H9 (cell line): ENCODE data around the gene FAM72A. TPM values are rescaled to one million over a fixed set of nuclear protein-coding genes. Genes with fewer than 3 reads are reported as not detected.

Experiments
- DNase-seq: peaks from one replicate; pipeline ENCODE4 v3.0.0-alpha.2; 2017
- H2AFZ ChIP-seq: one replicate; pipeline ENCODE4 v1.6.1; 2013; ENCODE audit warnings: mild to moderate bottlenecking, low read length, control low read depth, moderate library complexity
- H2AK5ac ChIP-seq: 2 replicates; pipeline ENCODE4 v1.6.1; 2013; ENCODE audit warnings: low read length, control low read depth, mixed read lengths; ENCODE audit not compliant: insufficient read length
- H2BK120ac ChIP-seq: one replicate; pipeline ENCODE4 v1.6.1; 2013; ENCODE audit warnings: low read depth, mild to moderate bottlenecking, low read length, control low read depth, inconsistent platforms; ENCODE audit not compliant: poor library complexity, severe bottlenecking
- H2BK12ac ChIP-seq: 2 replicates; pipeline ENCODE4 v1.6.1; 2013; ENCODE audit warnings: low read length, control low read depth, mixed read lengths, low read depth; ENCODE audit not compliant: insufficient read length
- H2BK15ac ChIP-seq: 2 replicates; pipeline ENCODE4 v1.6.1; 2013; ENCODE audit warnings: low read depth, low read length, control low read depth
- H2BK20ac ChIP-seq: one replicate; pipeline ENCODE4 v1.6.1; 2013; ENCODE audit warnings: low read depth, mild to moderate bottlenecking, low read length, control low read depth, inconsistent platforms; ENCODE audit not compliant: poor library complexity, severe bottlenecking
- H2BK5ac ChIP-seq: 2 replicates; pipeline ENCODE4 v1.6.1; 2013; ENCODE audit warnings: low read length, control low read depth, mixed read lengths; ENCODE audit not compliant: insufficient read length
- H3K14ac ChIP-seq: 2 replicates; pipeline ENCODE4 v1.6.1; 2013; ENCODE audit warnings: low read length, control low read depth; ENCODE audit not compliant: insufficient read depth
- H3K18ac ChIP-seq: 2 replicates; pipeline ENCODE4 v1.6.1; 2013; ENCODE audit warnings: low read depth, mild to moderate bottlenecking, mixed read lengths, low read length, control low read depth; ENCODE audit not compliant: insufficient read length
- H3K23ac ChIP-seq: 2 replicates; pipeline ENCODE4 v1.6.1; 2013; ENCODE audit warnings: low read length, control low read depth, mixed read lengths, low read depth; ENCODE audit not compliant: insufficient read length
- H3K23me2 ChIP-seq: 2 replicates; pipeline ENCODE4 v1.6.1; 2013; ENCODE audit warnings: low read depth, mild to moderate bottlenecking, mixed read lengths, low read length, control low read depth; ENCODE audit not compliant: insufficient read length, poor library complexity, severe bottlenecking
- H3K27ac ChIP-seq: 2 replicates; pipeline ENCODE4 v1.5.1; 2013; ENCODE audit warnings: low read length, control low read depth, mixed read lengths, low read depth; ENCODE audit not compliant: insufficient read length
- H3K27me3 ChIP-seq: 2 replicates; pipeline ENCODE4 v1.6.1; 2013; ENCODE audit warnings: low read length, control low read depth, inconsistent platforms; ENCODE audit not compliant: insufficient read depth
- H3K4ac ChIP-seq: 2 replicates; pipeline ENCODE4 v1.6.1; 2013; ENCODE audit warnings: low read depth, mild to moderate bottlenecking, control low read depth, inconsistent platforms, low read length, moderate library complexity
- H3K4me1 ChIP-seq: 2 replicates; pipeline ENCODE4 v1.6.1; 2013; ENCODE audit warnings: low read length, control low read depth, inconsistent platforms; ENCODE audit not compliant: insufficient read depth
- H3K4me2 ChIP-seq: 2 replicates; pipeline ENCODE4 v1.6.1; 2013; ENCODE audit warnings: low read length, control low read depth, mixed read lengths; ENCODE audit not compliant: insufficient read length, insufficient read depth
- H3K56ac ChIP-seq: 2 replicates; pipeline ENCODE4 v1.6.1; 2013; ENCODE audit warnings: low read depth, mild to moderate bottlenecking, mixed read lengths, low read length, control low read depth; ENCODE audit not compliant: insufficient read length
- H3K79me1 ChIP-seq: 2 replicates; pipeline ENCODE4 v1.6.1; 2013; ENCODE audit warnings: low read depth, mild to moderate bottlenecking, moderate library complexity, low read length, control low read depth, inconsistent platforms; ENCODE audit not compliant: insufficient read depth, poor library complexity, severe bottlenecking
- H3K79me2 ChIP-seq: 2 replicates; pipeline ENCODE4 v1.6.1; 2013; ENCODE audit warnings: low read length, control low read depth, inconsistent platforms; ENCODE audit not compliant: insufficient read depth
- H3K9ac ChIP-seq: 2 replicates; pipeline ENCODE4 v1.6.1; 2013; ENCODE audit warnings: low read length, control low read depth, mixed read lengths; ENCODE audit not compliant: insufficient read length; ENCODE audit errors: extremely low read depth
- H3K9me3 ChIP-seq: one replicate; pipeline ENCODE4 v1.6.1; 2013; ENCODE audit warnings: low read depth, low read length, inconsistent platforms; ENCODE audit not compliant: control insufficient read depth
- H3T11ph ChIP-seq: one replicate; pipeline ENCODE4 v1.6.1; 2013; ENCODE audit warnings: mild to moderate bottlenecking, low read length, control low read depth, inconsistent platforms
- H4K20me1 ChIP-seq: one replicate; pipeline ENCODE4 v1.6.1; 2013; ENCODE audit not compliant: control insufficient read depth, insufficient read length, insufficient read depth
- H4K5ac ChIP-seq: 2 replicates; pipeline ENCODE4 v1.6.1; 2013; ENCODE audit warnings: low read depth, mild to moderate bottlenecking, mixed read lengths, low read length, control low read depth; ENCODE audit not compliant: insufficient read length
- H4K8ac ChIP-seq: replicated peaks from 2 replicates; pipeline ENCODE4 v1.6.1; 2013; ENCODE audit warnings: low read length, control low read depth, mixed read lengths, low read depth; ENCODE audit not compliant: insufficient read length
- H4K91ac ChIP-seq: 2 replicates; pipeline ENCODE4 v1.6.1; 2013; ENCODE audit warnings: low read depth, mild to moderate bottlenecking, moderate library complexity, mixed read lengths, low read length, control low read depth; ENCODE audit not compliant: insufficient read length
- H3K27ac Mint-ChIP-seq, 3 experiments: 2 replicates in 2 of 3; 3 replicates in 1 of 3; pipeline ENCODE4 v1.8.0; 2020 to 2021; ENCODE audit warnings: mixed read lengths in 3 of 3, mild to moderate bottlenecking in 1 of 3, moderate library complexity in 1 of 3
- H3K27me3 Mint-ChIP-seq: 2 replicates; pipeline ENCODE4 v1.8.0; 2021; ENCODE audit warnings: low read depth, mild to moderate bottlenecking, moderate library complexity, mixed read lengths
- H3K36me3 Mint-ChIP-seq, 3 experiments: 2 replicates in 2 of 3; 3 replicates in 1 of 3; pipeline ENCODE4 v1.8.0; 2020 to 2021; ENCODE audit warnings: low read depth in 3 of 3, mixed read lengths in 3 of 3; ENCODE audit not compliant: insufficient read depth in 1 of 3
- H3K4me1 Mint-ChIP-seq, 2 experiments: 2 replicates each; pipeline ENCODE4 v1.8.0; 2020; ENCODE audit warnings: mixed read lengths in 2 of 2
- H3K4me3 Mint-ChIP-seq, 2 experiments: 2 replicates in 1 of 2; 3 replicates in 1 of 2; pipeline ENCODE4 v1.8.0; 2020 to 2021; ENCODE audit warnings: mild to moderate bottlenecking in 2 of 2, mixed read lengths in 2 of 2, moderate library complexity in 1 of 2
- H3K9me3 Mint-ChIP-seq, 2 experiments: 2 replicates in 1 of 2; 3 replicates in 1 of 2; pipeline ENCODE4 v1.8.0; 2020; ENCODE audit warnings: mild to moderate bottlenecking in 2 of 2, mixed read lengths in 2 of 2, moderate library complexity in 1 of 2
- WGBS: extraction: QIAGEN DNeasy Blood & Tissue Kit; methylation state at CpG from one replicate; pipeline ENCODE4 v1.1.7; 2013; ENCODE audit warnings: missing lambda C conversion rate, low lambda C conversion rate, mixed read lengths; ENCODE audit not compliant: insufficient read length; ENCODE audit errors: extremely low coverage; 5-methylcytosine and 5-hydroxymethylcytosine counted together
- total RNA-seq: library from RNA; stranded (reverse); gene quantifications from 2 replicates; pipeline ENCODE4 v1.2.1, GENCODE V29; 2021
- TF ChIP-seq, protein P1 (sequence below): fragments of 200-600 bp; sonication (generic); conservative IDR thresholded peaks from 3 replicates; pipeline ENCODE4 v1.8.0; 2021; ENCODE audit warnings: antibody characterized with exemption, mild to moderate bottlenecking

Gene FAM72A
- total RNA-seq, 1 experiment from 2014 or later = 10.5 TPM

- H3K23me2 ChIP-seq = no peaks in the 10 kb centered on the region
- H3K79me1 ChIP-seq = no peaks in the 10 kb centered on the region
- no peak overlapping the region for H3K9ac ChIP-seq
- WGBS = no CpG with 5 or more reads among the region's 2 CpGs
- H2AFZ ChIP-seq = no peak overlapping the region
- H3K56ac ChIP-seq = no peak overlapping the region
- no peak overlapping the region for H2BK15ac ChIP-seq
- no peak overlapping the region for H3K18ac ChIP-seq
- no peak overlapping the region for H4K91ac ChIP-seq
- H3K27ac ChIP-seq = no peak overlapping the region
- no peak overlapping the region for H3K23ac ChIP-seq
- no peak overlapping the region for H3K4me2 ChIP-seq
- H2BK120ac ChIP-seq = no peak overlapping the region
- H3K27me3 ChIP-seq = no peaks in the 10 kb centered on the region
- H4K5ac ChIP-seq = no peak overlapping the region
- H3K36me3 Mint-ChIP-seq = peaks cover 0 to 5% (median 0%) of the 10 kb centered on the region in 3 experiments; a peak in 3 of 7 replicates
- H3K9me3 ChIP-seq = no peaks in the 10 kb centered on the region
- H2AK5ac ChIP-seq = no peak overlapping the region
- no peak overlapping the region for H2BK5ac ChIP-seq
- peaks cover 0 to 2% of the 10 kb centered on the region in 2 experiments; a peak in 2 of 5 replicates for H3K9me3 Mint-ChIP-seq
- H3K4ac ChIP-seq = no peak overlapping the region
- peaks cover 5% of the 10 kb centered on the region for H3K27me3 Mint-ChIP-seq
- no peaks in the 10 kb centered on the region for H3K79me2 ChIP-seq
- H2BK12ac ChIP-seq = no peak overlapping the region
- H3K4me3 Mint-ChIP-seq = no peak overlapping the region
- no peak overlapping the region for H2BK20ac ChIP-seq
- no peaks in the 10 kb centered on the region for H4K20me1 ChIP-seq
- peaks cover 3 to 6% of the 10 kb centered on the region in 2 experiments for H3K4me1 Mint-ChIP-seq
- no peak overlapping the region for H3K14ac ChIP-seq
- H3K27ac Mint-ChIP-seq = no peak overlapping the region
- H3K4me1 ChIP-seq = no peaks in the 10 kb centered on the region
- no peak for DNase-seq
- no peak overlapping the region for H3T11ph ChIP-seq
- TF ChIP-seq, protein P1, sequence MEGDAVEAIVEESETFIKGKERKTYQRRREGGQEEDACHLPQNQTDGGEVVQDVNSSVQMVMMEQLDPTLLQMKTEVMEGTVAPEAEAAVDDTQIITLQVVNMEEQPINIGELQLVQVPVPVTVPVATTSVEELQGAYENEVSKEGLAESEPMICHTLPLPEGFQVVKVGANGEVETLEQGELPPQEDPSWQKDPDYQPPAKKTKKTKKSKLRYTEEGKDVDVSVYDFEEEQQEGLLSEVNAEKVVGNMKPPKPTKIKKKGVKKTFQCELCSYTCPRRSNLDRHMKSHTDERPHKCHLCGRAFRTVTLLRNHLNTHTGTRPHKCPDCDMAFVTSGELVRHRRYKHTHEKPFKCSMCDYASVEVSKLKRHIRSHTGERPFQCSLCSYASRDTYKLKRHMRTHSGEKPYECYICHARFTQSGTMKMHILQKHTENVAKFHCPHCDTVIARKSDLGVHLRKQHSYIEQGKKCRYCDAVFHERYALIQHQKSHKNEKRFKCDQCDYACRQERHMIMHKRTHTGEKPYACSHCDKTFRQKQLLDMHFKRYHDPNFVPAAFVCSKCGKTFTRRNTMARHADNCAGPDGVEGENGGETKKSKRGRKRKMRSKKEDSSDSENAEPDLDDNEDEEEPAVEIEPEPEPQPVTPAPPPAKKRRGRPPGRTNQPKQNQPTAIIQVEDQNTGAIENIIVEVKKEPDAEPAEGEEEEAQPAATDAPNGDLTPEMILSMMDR = no peak
- no peak overlapping the region for H4K8ac ChIP-seq
Measured at GRCh38 chr1:206136241-206136640, 66.4 kb downstream of the FAM72A start.

Other genes with a start within 250 kb of the FAM72A start
- 0.68 and 0.83 TPM in 2 replicates for gene RAB7B, start 199.4 kb downstream of the FAM72A start, total RNA-seq
- gene CTSE, start 178.9 kb downstream of the FAM72A start, total RNA-seq = not detected in 2 replicates
- not detected in 2 replicates for gene RHEX, start 149.7 kb downstream of the FAM72A start, total RNA-seq
- 0.09 TPM in 1 of 2 replicates, not detected in the other for gene AVPR1B, start 85.5 kb downstream of the FAM72A start, total RNA-seq
- 36.5 and 37.9 TPM in 2 replicates for gene SRGAP2, start 702 bp upstream of the FAM72A start, total RNA-seq